ENCODE measurements around the gene CDKN1A.

DNA sequence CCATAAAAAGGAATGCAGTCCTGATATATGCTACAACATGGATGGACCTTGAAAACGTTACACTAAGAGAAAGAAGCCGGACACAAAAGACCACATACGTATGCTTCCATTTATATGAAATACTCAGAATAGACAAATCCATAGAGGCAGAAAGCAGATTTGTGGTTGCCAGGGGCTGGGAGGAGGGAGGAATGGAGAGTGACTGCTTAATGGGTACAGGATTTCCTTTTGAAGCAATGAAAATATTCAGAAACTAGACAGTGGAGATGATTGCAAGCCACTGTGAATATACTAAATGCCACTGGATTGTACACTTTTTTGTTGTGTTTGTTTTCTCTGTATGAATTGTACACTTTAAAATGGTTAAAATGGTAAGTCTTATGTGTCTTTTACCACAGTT, 29.4 kb upstream of the CDKN1A start:
- no peak for TF ChIP-seq RBM22 (IDR thresholded peaks at IDR 0.05; ENCODE audit: low read depth, low read length, poor library complexity, severe bottlenecking)
- TF ChIP-seq, protein P1, sequence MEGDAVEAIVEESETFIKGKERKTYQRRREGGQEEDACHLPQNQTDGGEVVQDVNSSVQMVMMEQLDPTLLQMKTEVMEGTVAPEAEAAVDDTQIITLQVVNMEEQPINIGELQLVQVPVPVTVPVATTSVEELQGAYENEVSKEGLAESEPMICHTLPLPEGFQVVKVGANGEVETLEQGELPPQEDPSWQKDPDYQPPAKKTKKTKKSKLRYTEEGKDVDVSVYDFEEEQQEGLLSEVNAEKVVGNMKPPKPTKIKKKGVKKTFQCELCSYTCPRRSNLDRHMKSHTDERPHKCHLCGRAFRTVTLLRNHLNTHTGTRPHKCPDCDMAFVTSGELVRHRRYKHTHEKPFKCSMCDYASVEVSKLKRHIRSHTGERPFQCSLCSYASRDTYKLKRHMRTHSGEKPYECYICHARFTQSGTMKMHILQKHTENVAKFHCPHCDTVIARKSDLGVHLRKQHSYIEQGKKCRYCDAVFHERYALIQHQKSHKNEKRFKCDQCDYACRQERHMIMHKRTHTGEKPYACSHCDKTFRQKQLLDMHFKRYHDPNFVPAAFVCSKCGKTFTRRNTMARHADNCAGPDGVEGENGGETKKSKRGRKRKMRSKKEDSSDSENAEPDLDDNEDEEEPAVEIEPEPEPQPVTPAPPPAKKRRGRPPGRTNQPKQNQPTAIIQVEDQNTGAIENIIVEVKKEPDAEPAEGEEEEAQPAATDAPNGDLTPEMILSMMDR (IDR thresholded peaks at IDR 0.05 in 2 of 3, conservative IDR thresholded peaks at IDR 0.05 in 1 of 3; ENCODE audit: insufficient read depth in 2 of 3, low read depth in 1 of 3, low read length in 3 of 3): no peak
- no peak for TF ChIP-seq ZNF146 (CRISPR knock-in tag; IDR thresholded peaks at IDR 0.05; ENCODE audit: unreplicated experiment)

All from K562 (cell line).